ENCODE measurements around the gene RNASEH2A.

RNASEH2A gene

DNA sequence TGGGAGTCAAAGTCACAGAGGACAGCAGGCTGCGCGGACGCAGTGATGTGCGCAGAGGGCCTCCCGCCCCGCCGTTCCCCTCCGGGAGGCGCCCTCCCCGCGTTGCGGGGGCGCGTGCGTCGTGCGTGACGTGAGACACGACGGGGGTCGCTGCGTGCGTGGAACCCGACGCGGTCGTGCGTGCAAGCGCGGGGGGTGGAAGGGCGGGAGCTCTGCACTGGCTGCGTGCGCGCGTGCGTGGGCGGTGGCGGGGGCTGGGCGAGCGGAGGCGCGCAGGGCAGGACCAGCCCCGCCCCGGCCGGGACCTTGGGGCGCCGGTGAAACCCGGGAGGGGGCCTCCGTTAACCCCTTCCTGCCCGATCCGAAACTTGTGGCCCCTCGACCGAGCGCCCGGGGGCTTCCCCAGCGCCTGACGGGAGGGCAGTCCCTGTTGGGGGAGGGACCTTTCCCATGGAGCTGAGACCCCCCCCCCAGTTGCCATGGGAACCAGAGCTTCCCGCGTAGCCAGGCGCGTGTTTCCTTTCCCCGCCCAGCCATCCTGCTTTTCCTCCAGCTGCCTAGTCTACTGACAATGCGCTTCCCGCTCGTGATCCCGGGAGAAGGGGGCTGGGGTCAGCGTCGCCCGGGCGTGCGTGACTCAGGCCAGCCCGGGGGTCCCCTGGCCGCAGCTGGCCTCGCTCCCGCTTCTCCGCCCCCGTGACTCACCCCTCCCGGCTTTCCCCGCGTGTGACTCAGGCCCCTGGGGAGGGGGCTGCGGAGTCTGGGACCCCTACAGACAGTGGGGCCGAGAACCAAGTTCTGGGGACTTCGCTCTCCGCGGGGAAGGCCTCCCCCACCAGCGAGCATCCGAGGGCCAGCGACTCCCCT is 23.7 kb upstream of the RNASEH2A start:
- peak; percentile 83 to 87 for DNase-seq (ENCODE audit: extremely low read depth in 1 of 2, low read depth in 1 of 2)

DNA sequence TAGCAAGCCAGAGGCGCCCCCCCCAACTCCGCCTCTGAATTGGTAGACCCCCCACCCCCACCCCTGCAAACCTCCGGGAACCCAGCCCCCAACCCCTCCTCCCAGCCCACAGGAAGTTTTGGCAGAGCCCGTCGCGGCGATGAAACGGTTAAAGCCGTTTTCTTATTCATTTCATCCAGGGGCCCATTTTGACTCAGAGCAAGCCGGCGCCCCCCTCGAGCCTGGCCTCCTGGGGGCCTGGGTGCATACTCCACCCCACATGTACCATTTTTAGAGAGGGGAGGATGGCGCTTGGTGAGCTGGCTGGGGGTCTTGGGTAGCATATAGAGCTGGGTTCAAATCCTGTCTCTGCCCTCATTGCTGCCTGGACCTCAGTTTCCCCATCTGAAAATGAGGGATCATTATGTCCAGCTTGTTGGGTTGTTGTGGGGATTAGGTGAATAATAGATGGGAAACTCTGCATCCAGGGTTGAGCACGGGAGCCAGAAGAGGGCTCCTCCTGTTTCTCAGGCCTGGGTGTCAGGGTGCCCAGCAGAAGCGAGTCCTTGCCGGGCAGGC is 23.0 kb upstream of the RNASEH2A start:
- DNase-seq (ENCODE audit: extremely low read depth in 1 of 2, low read depth in 1 of 2) = peak in 1 of 2 donors; percentile 80

DNA sequence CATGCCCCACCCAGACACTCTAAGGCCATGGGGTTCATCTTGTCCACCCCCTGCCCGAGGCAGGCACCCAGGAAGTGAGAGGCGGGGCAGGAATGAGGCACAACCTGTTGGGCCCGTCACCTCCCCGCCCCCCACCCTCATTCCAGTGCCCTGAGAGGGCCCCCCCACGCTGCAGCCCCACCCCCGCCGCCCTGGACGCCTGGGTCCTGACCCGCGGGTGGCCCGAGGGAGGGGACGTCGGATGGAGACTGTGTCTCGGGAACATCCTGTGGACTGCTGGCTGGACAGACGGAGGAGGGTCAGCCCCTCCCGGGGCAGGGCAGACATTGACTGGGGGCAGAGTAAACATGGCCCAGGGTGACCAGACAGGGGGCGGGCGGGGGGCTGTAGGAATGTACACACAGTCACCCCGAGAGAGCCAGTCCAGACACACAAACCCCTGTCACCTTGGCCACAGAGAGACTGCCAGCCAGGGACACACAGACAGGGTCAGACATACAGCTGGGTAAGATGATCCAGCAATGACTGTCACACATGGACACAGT is 22.5 kb upstream of the RNASEH2A start:
- DNase-seq (ENCODE audit: extremely low read depth in 1 of 2, low read depth in 1 of 2) = no peak

DNA sequence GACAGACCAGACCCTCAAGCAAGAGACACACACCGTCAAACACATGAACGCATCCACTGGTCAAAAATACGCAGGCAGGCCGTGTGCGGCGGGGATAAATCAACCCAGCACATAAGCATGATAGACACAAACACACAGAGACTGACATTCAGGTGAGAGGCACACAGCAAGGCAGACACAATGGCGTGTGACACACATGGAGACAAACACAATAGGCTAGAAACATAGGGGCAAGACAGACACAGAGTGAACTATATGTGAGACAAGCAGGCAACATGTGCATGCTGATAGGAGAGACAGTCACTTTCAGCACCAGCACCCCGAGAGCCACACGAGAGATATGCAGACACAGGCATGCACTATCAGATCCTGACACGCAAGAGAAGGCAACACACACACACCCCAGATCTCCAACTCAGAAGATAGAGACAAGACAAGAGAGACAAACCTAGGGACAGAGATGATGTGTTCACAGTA is 22.0 kb upstream of the RNASEH2A start:
- DNase-seq (ENCODE audit: extremely low read depth in 1 of 2, low read depth in 1 of 2) = no peak

DNA sequence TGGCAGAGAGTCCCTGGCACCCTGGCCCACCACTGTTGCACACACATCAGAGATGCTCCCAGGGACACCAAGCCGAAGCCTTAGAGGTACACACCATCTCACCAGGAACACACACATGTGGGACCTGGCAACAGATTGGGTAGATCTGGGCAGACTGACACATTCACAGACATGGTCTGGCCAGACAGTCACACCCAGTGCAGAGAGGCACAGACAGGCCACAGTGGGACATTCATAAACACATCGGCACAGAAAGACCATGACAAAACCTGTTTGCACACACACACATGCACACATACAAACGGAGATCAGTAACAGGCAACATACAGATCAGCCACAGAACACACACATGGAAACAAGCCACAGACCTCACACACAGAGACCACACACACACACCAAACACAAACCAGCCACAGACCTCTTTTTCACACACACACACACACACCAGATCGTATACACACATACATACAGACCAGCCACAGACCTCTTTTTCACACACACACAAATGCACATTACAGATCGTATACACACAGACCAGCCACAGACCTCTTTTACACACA is 21.4 kb upstream of the RNASEH2A start:
- no peak for DNase-seq (ENCODE audit: extremely low read depth in 1 of 2, low read depth in 1 of 2)

DNA sequence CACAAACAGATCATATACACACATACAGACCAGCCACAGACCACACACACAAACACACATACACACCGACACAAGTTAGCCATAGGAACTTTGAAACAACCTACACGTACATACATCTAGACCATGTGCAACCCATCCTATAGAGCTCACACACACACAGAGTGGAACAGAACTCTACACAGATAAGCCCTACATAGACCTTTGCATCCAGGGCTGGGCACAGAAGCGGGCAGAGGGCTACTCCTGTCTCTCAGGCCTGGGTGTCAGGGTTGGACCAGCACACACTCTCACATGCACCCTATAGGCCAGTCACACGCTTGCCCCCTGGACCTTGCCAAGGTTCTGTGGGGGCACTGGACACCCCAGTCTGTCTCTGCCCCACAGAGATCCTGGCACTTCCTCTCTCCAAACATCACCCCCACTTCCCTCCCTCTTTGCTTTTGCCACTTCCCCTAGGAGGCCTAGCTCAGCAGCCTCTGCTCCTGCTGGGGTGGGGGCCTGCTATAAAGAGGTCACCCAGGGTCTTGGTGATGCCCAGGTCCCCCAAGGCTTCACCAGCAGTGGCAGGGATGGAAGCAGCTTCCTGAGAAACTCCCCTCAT is 20.9 kb upstream of the RNASEH2A start:
- no peak for DNase-seq (ENCODE audit: extremely low read depth in 1 of 2, low read depth in 1 of 2)

DNA sequence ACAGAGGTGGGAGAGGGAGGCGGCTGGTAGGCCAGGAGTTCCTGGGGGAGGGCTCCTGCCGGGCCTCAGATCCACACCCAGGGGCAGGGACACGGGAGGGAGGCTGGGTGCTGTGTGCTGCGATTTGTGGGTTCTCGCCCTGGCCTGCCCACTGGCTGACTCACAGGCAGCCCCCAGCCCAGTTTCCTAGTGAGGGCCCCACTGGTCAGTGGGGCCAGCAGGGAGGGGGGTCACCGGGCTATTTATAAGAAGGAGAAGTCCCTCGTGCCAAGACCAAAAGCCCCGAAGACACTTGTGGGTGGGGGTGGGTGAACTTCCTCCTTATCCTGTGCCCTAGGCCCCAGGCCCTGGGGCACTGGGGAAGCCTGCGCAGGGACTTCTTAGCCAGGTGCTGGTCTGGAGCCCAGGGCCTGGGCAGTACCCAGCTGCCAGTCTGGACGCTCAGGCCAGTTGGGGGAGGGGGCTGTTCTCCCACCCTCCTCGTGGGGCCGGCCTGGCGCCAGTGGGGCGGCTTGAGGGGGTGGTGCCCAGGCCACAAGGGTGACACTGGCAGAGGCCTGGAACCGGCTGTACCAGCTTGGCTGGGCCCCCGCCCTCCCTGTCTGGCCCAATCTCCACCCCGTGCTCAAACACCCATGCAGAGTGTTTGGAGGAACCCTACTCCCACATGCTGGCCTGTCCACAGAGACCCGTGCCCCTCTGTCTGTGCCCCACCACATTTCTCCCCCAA is 20.1 kb upstream of the RNASEH2A start:
- DNase-seq (ENCODE audit: extremely low read depth in 1 of 2, low read depth in 1 of 2) = no peak

DNA sequence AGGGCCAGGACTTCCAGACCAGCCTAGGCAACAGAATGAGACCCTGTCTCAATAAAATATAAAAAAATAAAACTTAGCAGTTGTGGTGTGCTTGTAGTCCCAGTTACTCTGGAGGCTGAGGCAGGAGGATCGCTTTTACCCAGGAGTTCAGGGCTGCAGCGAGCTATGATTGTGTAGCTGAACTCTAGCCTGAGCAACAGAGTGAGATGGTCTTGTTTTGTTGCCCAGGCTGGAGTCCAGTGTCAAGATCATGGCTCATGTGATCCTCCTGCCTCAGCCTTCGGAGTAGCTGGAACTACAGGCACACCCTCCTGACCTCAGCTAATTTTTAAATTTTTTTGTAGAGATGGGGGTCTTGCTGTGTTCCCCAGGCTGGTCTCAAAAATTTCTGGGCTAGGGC is 19.4 kb upstream of the RNASEH2A start:
- DNase-seq (ENCODE audit: extremely low read depth in 1 of 2, low read depth in 1 of 2) = no peak

DNA sequence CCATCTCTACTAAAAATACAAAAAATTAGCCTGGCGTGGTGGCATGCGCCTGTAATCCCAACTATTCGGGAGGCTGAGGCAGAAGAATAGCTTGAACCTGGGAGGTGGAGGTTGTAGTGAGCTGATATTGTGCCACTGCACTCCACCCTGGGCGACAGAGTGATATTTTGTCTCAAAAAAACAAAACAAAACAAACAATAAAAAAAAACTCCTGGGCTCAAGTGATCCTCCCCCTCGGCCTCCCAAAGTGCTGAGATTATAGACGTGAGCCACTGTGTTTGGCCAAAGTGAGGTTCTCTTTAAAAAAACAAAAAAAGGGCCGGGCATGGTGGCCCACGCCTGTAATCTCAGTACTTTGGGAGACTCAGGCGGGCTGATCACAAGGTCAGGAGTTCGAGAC is 18.9 kb upstream of the RNASEH2A start:
- no peak for DNase-seq (ENCODE audit: extremely low read depth in 1 of 2, low read depth in 1 of 2)

DNA sequence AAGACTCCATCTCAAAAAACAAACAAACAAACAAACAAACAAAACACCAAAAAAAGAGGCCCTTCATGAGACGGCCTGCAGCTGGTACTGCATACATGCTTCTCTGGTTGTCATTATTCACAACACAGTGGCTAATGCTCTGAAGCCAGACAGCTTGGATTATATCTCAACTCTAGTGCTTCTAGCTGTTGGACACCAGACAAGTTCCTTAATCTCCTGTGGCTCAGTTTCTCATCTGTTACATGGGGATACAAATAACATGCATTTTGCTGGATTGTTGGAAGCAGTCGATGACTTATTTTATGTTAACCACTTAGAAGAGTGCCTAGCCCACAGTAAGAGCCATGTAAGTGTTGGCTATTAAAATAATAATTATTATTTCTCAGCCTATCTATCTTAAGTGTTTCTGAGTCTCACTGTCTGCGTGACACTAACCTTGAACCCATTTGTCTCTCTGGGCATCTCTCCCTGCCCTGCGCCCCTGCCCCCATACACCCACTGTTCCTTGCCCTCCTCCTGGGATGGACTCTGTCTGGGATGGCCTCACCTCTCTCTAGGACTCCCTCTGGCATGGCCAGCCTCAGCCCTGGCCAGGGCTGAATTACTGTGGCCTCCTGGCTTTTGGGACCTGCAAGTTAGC is 18.2 kb upstream of the RNASEH2A start:
- no peak for DNase-seq (ENCODE audit: extremely low read depth in 1 of 2, low read depth in 1 of 2)

DNA sequence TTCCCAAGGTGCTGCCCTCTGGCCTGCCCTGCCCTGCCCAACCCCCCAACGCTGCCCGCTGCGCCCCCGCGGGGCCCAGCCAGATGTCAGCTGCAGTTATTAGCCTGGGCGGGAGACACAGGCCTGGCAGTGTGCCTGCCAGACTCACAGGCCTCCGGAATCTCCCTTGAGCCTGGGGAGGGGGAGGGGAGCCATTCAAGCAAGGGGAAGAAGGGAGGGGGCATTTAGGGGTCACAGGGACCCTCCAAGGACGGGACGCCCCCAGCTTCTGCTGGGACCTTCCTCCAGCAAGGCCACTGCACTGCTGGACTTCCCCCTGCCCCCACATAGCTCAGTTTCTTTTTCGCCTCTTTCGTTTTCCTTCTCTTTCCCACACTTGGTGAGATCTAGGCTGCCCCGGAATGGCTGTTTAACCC is 17.7 kb upstream of the RNASEH2A start:
- no peak for DNase-seq (ENCODE audit: extremely low read depth in 1 of 2, low read depth in 1 of 2)

DNA sequence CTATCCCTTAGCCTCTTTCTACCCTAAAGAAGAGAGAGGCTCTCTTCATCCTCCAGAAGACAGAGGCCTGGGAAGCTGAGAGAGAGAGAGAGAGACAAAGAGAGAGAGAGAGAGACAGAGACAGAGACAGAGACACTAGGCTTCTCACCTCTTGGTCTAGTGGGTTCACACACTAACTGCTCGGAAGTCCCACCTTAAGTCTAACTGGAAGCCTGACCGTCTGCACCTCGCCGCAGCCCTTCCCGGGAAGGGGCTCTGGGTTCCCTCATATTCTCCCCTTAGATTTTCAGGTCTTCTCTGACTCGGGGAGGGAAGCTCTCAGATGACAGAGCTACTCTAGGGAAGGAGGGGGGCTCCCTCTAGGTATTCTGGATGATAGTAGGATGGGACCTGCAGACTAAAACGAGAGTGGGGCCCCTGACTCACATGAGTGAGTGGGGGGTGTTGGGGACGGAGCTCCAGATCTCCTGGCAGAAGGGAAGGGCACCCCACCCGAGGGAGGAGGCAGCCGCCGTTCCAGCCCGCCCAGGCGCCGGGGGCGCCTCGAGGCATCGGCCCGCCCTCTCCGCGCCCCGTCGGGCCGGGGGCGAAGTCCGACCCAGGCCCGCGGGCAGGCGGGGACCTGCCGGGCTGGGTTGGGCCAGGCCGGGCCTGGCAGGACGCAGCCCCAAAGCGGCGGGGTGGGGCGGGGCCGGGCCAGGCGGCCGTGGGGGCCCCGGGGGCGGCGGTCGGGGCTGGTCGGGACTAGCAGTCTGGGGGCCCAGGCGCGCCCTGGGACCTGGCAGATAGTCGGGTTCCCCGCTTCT is 17.1 kb upstream of the RNASEH2A start:
- no peak for DNase-seq (ENCODE audit: extremely low read depth in 1 of 2, low read depth in 1 of 2)

DNA sequence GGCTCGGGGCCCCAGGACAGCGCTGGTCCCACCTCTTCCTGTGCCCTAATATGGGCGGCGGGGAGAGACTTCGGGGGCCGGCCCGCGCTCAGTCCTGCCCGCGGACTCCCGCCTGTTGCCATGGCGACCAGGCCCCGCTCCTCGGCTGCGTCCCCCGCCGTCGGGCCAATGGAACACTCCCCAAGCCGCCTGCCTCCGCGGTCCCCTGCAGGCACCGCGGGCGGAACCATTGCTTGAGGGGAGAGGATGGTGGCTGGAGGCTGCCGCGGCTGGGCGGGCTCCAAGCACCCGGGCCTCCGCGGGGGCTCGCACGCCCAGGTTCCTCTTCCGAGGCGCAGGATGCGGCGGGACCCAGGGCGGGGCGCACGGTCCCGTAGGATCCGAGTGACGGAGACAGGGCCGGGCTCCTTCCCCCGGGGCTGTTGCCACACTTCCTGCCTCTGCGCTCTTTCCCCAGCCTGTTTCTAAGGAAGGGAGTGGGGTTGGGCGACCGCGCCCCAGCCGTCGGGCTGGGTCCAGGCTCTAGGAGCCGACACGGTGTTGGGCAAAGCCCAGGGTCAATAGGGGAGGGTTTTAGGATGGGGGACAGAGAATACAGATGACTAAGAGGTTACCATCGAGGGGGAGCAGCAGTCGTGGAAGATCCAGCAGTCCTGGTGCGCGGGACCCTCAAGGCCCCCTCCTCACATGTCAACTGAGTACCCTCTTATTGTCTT is 16.3 kb upstream of the RNASEH2A start:
- DNase-seq (ENCODE audit: extremely low read depth in 1 of 2, low read depth in 1 of 2) = peak; percentile 98

DNA sequence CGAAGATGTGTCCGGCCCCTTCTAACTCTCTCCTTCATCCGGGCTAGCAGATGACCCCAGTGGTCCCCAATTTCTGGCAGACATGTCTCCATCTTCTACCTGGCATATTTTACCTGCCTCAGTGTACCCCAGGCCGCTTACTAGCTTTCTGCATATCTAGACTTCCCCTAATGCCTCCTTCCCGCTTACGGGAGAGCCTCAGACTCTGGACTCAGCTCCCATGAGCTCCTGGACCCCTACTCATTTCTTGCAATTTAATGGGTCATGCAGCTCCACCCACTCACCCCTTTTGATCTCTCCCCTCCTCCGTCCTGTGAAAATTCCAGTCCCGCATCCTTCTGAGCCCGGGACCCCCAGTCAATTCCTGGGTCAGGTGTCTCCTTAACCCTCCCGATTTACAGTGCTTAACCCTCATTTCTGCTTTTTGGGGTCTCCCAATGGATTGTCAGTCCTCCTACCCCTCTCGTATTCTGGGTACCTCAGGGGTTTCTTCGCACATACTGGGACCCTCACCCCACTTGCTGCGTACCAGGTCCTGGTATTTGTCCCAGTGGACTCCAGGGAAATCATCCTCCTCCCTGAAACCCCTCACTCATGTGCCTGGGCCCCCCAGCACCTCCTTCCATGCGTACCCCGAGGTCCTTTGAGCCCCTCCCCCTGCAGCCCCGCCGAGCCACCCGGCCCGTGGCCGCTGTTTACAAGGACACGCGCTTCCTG is 15.6 kb upstream of the RNASEH2A start:
- DNase-seq (ENCODE audit: extremely low read depth in 1 of 2, low read depth in 1 of 2) = no peak

DNA sequence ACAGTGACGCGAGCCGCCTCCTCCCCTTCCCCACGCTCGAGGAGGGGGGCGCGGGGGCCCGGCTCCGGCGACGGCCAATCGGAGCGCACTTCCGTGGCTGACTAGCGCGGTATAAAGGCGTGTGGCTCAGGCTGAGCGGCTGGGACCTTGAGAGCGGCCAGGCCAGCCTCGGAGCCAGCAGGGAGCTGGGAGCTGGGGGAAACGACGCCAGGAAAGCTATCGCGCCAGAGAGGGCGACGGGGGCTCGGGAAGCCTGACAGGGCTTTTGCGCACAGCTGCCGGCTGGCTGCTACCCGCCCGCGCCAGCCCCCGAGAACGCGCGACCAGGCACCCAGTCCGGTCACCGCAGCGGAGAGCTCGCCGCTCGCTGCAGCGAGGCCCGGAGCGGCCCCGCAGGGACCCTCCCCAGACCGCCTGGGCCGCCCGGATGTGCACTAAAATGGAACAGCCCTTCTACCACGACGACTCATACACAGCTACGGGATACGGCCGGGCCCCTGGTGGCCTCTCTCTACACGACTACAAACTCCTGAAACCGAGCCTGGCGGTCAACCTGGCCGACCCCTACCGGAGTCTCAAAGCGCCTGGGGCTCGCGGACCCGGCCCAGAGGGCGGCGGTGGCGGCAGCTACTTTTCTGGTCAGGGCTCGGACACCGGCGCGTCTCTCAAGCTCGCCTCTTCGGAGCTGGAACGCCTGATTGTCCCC is 14.9 kb upstream of the RNASEH2A start, which contains the start of gene JUNB:
TSS of gene JUNB (plus strand) at position 142 of the 706 bp plus-strand sequence. CDS start at position 428, 286 bp downstream.
- DNase-seq (ENCODE audit: extremely low read depth in 1 of 2, low read depth in 1 of 2) = peak; percentile 93 to 94

DNA sequence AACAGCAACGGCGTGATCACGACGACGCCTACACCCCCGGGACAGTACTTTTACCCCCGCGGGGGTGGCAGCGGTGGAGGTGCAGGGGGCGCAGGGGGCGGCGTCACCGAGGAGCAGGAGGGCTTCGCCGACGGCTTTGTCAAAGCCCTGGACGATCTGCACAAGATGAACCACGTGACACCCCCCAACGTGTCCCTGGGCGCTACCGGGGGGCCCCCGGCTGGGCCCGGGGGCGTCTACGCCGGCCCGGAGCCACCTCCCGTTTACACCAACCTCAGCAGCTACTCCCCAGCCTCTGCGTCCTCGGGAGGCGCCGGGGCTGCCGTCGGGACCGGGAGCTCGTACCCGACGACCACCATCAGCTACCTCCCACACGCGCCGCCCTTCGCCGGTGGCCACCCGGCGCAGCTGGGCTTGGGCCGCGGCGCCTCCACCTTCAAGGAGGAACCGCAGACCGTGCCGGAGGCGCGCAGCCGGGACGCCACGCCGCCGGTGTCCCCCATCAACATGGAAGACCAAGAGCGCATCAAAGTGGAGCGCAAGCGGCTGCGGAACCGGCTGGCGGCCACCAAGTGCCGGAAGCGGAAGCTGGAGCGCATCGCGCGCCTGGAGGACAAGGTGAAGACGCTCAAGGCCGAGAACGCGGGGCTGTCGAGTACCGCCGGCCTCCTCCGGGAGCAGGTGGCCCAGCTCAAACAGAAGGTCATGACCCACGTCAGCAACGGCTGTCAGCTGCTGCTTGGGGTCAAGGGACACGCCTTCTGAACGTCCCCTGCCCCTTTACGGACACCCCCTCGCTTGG is 14.1 kb upstream of the RNASEH2A start:
- peak in 1 of 2 donors; percentile 65 for DNase-seq (ENCODE audit: extremely low read depth in 1 of 2, low read depth in 1 of 2)

Measured in stimulated activated CD8-positive, alpha-beta memory T cell treated with anti-CD3 and anti-CD28 coated beads, Interleukin-7, amount 100 ng/mL, for 48 hours (primary cell).